OCI-LY3 (cell line): ENCODE measurements around the gene ZFAND3.

ENCODE experiments used
- H2AFZ ChIP-seq: fragments of 200-600, 300-600 bp; shearing (Covaris generic); 2 replicates; pipeline ENCODE4 v1.6.0; 2014; ENCODE audit warnings: antibody characterized with exemption, low read depth, low read length
- H3K27ac ChIP-seq: fragments of 200-600, 300-600 bp; sonication (generic); 2 replicates; pipeline ENCODE4 v1.5.1; 2014; ENCODE audit warnings: mild to moderate bottlenecking, low read length, moderate library complexity, mixed read lengths
- H3K27me3 ChIP-seq: fragments of 200-600, 300-600 bp; sonication (generic); 2 replicates; pipeline ENCODE4 v1.6.1; 2014; ENCODE audit warnings: low read depth, low read length, mixed read lengths
- H3K36me3 ChIP-seq: fragments of 200-600, 300-600 bp; sonication (generic); replicated peaks from 2 replicates; pipeline ENCODE3; 2014; ENCODE audit warnings: low read depth, low read length, mixed read lengths
- H3K4me1 ChIP-seq: fragments of 300-600, 200-600 bp; sonication (generic); 2 replicates; pipeline ENCODE4 v1.6.1; 2014; ENCODE audit warnings: low read length, mixed read lengths
- H3K4me2 ChIP-seq: fragments of 200-600, 300-600 bp; sonication (generic); 2 replicates; pipeline ENCODE4 v1.6.1; 2014; ENCODE audit warnings: low read length, mixed read lengths
- H3K4me3 ChIP-seq: fragments of 300-600, 200-600 bp; sonication (generic); 2 replicates; pipeline ENCODE4 v1.5.1; 2014; ENCODE audit warnings: antibody characterized with exemption, mild to moderate bottlenecking, low read length, moderate library complexity
- H3K79me2 ChIP-seq: fragments of 300-600, 200-600 bp; shearing (Covaris generic); 2 replicates; pipeline ENCODE4 v1.6.1; 2014; ENCODE audit warnings: mild to moderate bottlenecking, low read length, mixed read lengths
- H3K9ac ChIP-seq: fragments of 300-600, 200-600 bp; shearing (Covaris generic); 2 replicates; pipeline ENCODE4 v1.6.0; 2014; ENCODE audit warnings: mild to moderate bottlenecking, low read length, moderate library complexity
- H3K9me3 ChIP-seq: fragments of 200-600, 300-600 bp; shearing (Covaris generic); 2 replicates; pipeline ENCODE4 v1.6.1; 2014; ENCODE audit warnings: low read length, mixed read lengths; ENCODE audit not compliant: insufficient read depth
- H4K20me1 ChIP-seq: fragments of 200-600, 300-600 bp; sonication (generic); 2 replicates; pipeline ENCODE4 v1.6.1; 2016; ENCODE audit warnings: low read length, mixed read lengths; ENCODE audit not compliant: insufficient read depth
- EZH2phosphoT487 ChIP-seq: fragments of 200-600 bp; shearing (Covaris generic); IDR thresholded peaks from 2 replicates; pipeline ENCODE4 v1.6.1; 2018; ENCODE audit warnings: antibody characterized with exemption, mixed run types, low read depth
- TF ChIP-seq, protein P1 (sequence below): fragments of 200-600, 300-600 bp; sonication (generic); IDR thresholded peaks from 2 replicates; pipeline ENCODE4 v1.5.1; 2014; ENCODE audit warnings: antibody characterized with exemption, low read length, low read depth

ZFAND3 gene

DNA sequence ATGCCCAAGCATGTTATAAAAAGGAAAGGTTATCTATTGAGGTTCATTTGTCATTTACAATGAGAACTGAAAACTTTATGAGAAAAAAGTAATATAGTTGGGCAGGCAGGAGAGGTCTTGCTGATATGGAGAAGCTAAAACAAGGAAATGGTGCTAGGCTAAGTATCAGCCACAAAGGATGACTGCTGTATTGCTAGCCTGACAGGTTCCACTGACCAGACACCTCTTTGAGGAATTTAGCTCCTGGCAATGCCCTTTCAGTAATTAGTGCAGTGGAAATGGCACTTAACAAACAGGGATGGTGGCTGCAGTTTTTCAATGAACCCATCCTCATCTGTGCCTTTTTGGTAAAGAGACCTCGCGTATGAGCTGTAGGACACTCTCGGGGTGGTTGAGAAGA, 284.4 kb downstream of the ZFAND3 start:
- Histone ChIP-seq H4K20me1 (peaks cover 7% of the 10 kb centered on the region; the same call in 1 of the 2 replicates), H3K27me3 (no peaks in the 10 kb centered on the region), H3K4me1 (peaks cover 65% of the 10 kb centered on the region), H3K9me3 (no peaks in the 10 kb centered on the region), H3K79me2 (no peaks in the 10 kb centered on the region), H3K27ac (peak overlapping the region; percentile 9; the same call in 1 of the 2 replicates), H2AFZ (no peak overlapping the region), H3K36me3 (no peaks in the 10 kb centered on the region), H3K9ac (no peak overlapping the region), H3K4me2 (peak overlapping the region; percentile 44), H3K4me3 (no peak overlapping the region)
- TF ChIP-seq, protein P1, sequence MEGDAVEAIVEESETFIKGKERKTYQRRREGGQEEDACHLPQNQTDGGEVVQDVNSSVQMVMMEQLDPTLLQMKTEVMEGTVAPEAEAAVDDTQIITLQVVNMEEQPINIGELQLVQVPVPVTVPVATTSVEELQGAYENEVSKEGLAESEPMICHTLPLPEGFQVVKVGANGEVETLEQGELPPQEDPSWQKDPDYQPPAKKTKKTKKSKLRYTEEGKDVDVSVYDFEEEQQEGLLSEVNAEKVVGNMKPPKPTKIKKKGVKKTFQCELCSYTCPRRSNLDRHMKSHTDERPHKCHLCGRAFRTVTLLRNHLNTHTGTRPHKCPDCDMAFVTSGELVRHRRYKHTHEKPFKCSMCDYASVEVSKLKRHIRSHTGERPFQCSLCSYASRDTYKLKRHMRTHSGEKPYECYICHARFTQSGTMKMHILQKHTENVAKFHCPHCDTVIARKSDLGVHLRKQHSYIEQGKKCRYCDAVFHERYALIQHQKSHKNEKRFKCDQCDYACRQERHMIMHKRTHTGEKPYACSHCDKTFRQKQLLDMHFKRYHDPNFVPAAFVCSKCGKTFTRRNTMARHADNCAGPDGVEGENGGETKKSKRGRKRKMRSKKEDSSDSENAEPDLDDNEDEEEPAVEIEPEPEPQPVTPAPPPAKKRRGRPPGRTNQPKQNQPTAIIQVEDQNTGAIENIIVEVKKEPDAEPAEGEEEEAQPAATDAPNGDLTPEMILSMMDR = no peak
- no peak for TF ChIP-seq EZH2phosphoT487

DNA sequence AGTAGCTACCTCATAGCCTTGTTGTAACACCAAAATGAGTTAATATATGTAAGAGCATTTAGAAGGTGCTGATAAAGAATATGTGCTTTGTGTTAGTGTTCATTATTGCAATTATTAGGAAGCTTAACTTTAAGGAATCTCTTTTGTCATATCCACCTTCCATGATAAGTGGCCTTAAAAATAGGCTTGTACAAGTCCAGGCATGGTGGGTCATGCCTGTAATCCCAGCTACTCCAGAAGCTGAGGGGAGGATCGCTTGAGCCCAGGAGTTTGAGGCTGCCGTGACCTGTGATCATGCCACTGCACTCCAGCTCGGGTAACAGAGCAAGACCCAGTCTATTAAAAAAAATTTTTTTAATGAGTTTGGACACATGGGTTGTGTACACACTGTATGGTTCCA, 285.5 kb downstream of the ZFAND3 start:
- no peaks in the 10 kb centered on the region for H3K79me2 ChIP-seq
- no peaks in the 10 kb centered on the region for H3K9me3 ChIP-seq
- H2AFZ ChIP-seq = no peak overlapping the region
- H3K4me1 ChIP-seq = peaks cover 64% of the 10 kb centered on the region
- no peaks in the 10 kb centered on the region for H3K27me3 ChIP-seq
- no peak overlapping the region for H3K27ac ChIP-seq
- no peaks in the 10 kb centered on the region for H3K36me3 ChIP-seq
- H4K20me1 ChIP-seq = peaks cover 6% of the 10 kb centered on the region; the same call in 1 of the 2 replicates
- no peak overlapping the region for H3K4me2 ChIP-seq
- no peak overlapping the region for H3K9ac ChIP-seq
- H3K4me3 ChIP-seq = no peak overlapping the region
- TF ChIP-seq, protein P1 = no peak
- no peak for TF ChIP-seq EZH2phosphoT487

DNA sequence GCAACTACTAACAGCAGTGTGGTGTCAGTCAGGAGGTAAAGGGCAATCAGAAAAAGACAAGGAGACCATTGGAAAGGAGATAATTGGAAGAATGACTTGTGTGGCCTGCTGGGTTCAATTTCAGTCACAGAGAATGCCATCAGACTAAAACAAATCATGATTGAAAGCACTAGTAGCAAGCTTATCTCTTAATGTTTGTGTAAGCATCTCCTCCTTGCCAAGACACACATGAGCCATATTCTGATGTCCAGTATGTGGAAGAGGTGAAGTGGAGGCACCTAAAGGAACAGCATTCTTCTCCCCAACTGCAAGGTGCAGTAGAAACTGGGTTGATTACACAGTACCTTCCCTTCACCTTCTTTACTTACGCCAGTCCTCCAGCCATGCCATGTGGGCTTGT, 287.5 kb downstream of the ZFAND3 start:
- no peaks in the 10 kb centered on the region for H3K79me2 ChIP-seq
- H3K4me2 ChIP-seq = peak overlapping the region; percentile 18
- H2AFZ ChIP-seq = no peak overlapping the region
- H4K20me1 ChIP-seq = peaks cover 15% of the 10 kb centered on the region
- no peak overlapping the region for H3K9ac ChIP-seq
- H3K9me3 ChIP-seq = no peaks in the 10 kb centered on the region
- H3K27me3 ChIP-seq = no peaks in the 10 kb centered on the region
- peaks cover 48% of the 10 kb centered on the region for H3K4me1 ChIP-seq
- no peak overlapping the region for H3K4me3 ChIP-seq
- no peaks in the 10 kb centered on the region for H3K36me3 ChIP-seq
- TF ChIP-seq EZH2phosphoT487 = no peak
- TF ChIP-seq, protein P1 = no peak
- no peak overlapping the region for H3K27ac ChIP-seq

DNA sequence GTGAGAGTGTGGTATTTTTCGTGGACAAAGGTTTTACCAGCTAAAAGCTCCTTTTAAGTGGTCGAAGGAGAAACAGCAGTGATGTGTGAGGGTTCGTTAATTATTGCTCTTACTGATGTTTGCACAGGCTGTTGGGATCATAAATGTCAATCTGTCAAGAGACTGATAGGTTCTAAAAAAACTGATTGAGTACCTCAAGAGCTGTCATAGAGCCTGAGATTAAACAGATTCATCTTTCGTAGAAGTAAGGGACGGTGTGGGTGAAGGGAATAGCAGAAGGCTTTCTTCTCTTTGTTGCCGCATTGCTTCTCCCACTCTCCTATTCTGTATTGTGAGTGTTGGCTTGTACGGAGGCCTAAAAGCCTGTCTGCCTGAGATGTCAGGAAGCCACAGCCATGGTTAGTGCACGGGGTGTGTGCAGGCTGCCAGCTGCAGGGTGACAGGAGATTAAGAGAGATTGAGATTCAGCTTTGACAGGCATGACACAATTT, 291.0 kb downstream of the ZFAND3 start:
- no peak overlapping the region for H3K27ac ChIP-seq
- no peaks in the 10 kb centered on the region for H3K9me3 ChIP-seq
- no peak overlapping the region for H3K4me3 ChIP-seq
- no peaks in the 10 kb centered on the region for H3K36me3 ChIP-seq
- no peaks in the 10 kb centered on the region for H3K27me3 ChIP-seq
- no peaks in the 10 kb centered on the region for H3K79me2 ChIP-seq
- no peak overlapping the region for H2AFZ ChIP-seq
- TF ChIP-seq, protein P1 = no peak
- no peak for TF ChIP-seq EZH2phosphoT487
- H3K4me2 ChIP-seq = no peak overlapping the region
- H3K4me1 ChIP-seq = peaks cover 44% of the 10 kb centered on the region
- no peak overlapping the region for H3K9ac ChIP-seq
- H4K20me1 ChIP-seq = peaks cover 25% of the 10 kb centered on the region
